Measurements from ENCODE around the gene SNCG.
A peak's percentile ranks its signal among the peaks of the same experiment; 100 is the strongest.

Gene SNCG

GRCh38 chr10:86944471-86944870 lies 13.9 kb upstream of the SNCG start:
- TF ChIP-seq CREB1 (IDR thresholded peaks at IDR 0.05; ENCODE audit: low read depth) = no peak
- TF ChIP-seq RAD21 (IDR thresholded peaks at IDR 0.05; ENCODE audit: low read depth) = no peak
- TF ChIP-seq CEBPB (IDR thresholded peaks at IDR 0.05) = no peak
- no peak for TF ChIP-seq USF1 (IDR thresholded peaks at IDR 0.05)
- no peak for TF ChIP-seq REST (IDR thresholded peaks at IDR 0.05; ENCODE audit: low read depth)
- no peak for TF ChIP-seq EP300 (IDR thresholded peaks at IDR 0.05; ENCODE audit: borderline replicate concordance)
- TF ChIP-seq TCF12 (IDR thresholded peaks at IDR 0.05; ENCODE audit: low read depth) = no peak
- no peak for TF ChIP-seq EGR1 (IDR thresholded peaks at IDR 0.05)
- no peak for TF ChIP-seq MAX (IDR thresholded peaks at IDR 0.05)
- no peak for TF ChIP-seq YY1 (IDR thresholded peaks at IDR 0.05; ENCODE audit: low read depth)
- TF ChIP-seq TAF1 (IDR thresholded peaks at IDR 0.05; ENCODE audit: low read depth) = no peak
- no peak for TF ChIP-seq FOXM1 (IDR thresholded peaks at IDR 0.05; ENCODE audit: borderline replicate concordance, low read depth)
- no peak for TF ChIP-seq ZBTB7A (IDR thresholded peaks at IDR 0.05; ENCODE audit: low read depth)
- no peak for TF ChIP-seq NFIC (IDR thresholded peaks at IDR 0.05)
- TF ChIP-seq TEAD4 (IDR thresholded peaks at IDR 0.05) = no peak

- TF ChIP-seq ZBTB7A (IDR thresholded peaks at IDR 0.05; ENCODE audit: low read depth) (no peak), MAX (IDR thresholded peaks at IDR 0.05) (no peak), EGR1 (IDR thresholded peaks at IDR 0.05) (no peak), USF1 (IDR thresholded peaks at IDR 0.05) (no peak), CREB1 (IDR thresholded peaks at IDR 0.05; ENCODE audit: low read depth) (no peak), TCF12 (IDR thresholded peaks at IDR 0.05; ENCODE audit: low read depth) (no peak), REST (IDR thresholded peaks at IDR 0.05; ENCODE audit: low read depth) (no peak), NFIC (IDR thresholded peaks at IDR 0.05) (no peak), EP300 (IDR thresholded peaks at IDR 0.05; ENCODE audit: borderline replicate concordance) (no peak), RAD21 (IDR thresholded peaks at IDR 0.05; ENCODE audit: low read depth) (no peak), CEBPB (IDR thresholded peaks at IDR 0.05) (no peak), FOXM1 (IDR thresholded peaks at IDR 0.05; ENCODE audit: borderline replicate concordance, low read depth) (no peak), YY1 (IDR thresholded peaks at IDR 0.05; ENCODE audit: low read depth) (no peak), TAF1 (IDR thresholded peaks at IDR 0.05; ENCODE audit: low read depth) (no peak), TEAD4 (IDR thresholded peaks at IDR 0.05) (no peak)
Measured at GRCh38 chr10:86944907-86945306, 13.5 kb upstream of the SNCG start.

GRCh38 chr10:86945361-86946212 lies 12.8 kb upstream of the SNCG start:
- TF ChIP-seq TCF12 (IDR thresholded peaks at IDR 0.05; ENCODE audit: low read depth) (no peak), RAD21 (IDR thresholded peaks at IDR 0.05; ENCODE audit: low read depth) (peak; percentile 55; the same call in 1 of the 2 replicates), EGR1 (IDR thresholded peaks at IDR 0.05) (no peak), REST (IDR thresholded peaks at IDR 0.05; ENCODE audit: low read depth) (no peak), ZBTB7A (IDR thresholded peaks at IDR 0.05; ENCODE audit: low read depth) (no peak), CREB1 (IDR thresholded peaks at IDR 0.05; ENCODE audit: low read depth) (no peak), YY1 (IDR thresholded peaks at IDR 0.05; ENCODE audit: low read depth) (no peak)

Measured in Ishikawa (cell line).